IPS-18a (cell line): Measurements from ENCODE around the gene RNF213.

Experiments
- H3K27ac ChIP-seq: one replicate; pipeline ENCODE4 v1.5.1; 2013; ENCODE audit warnings: low read length
- H3K27me3 ChIP-seq: one replicate; pipeline ENCODE4 v1.6.1; 2013; ENCODE audit warnings: mild to moderate bottlenecking, low read length; ENCODE audit not compliant: control insufficient read depth, insufficient read depth
- H3K36me3 ChIP-seq: one replicate; pipeline ENCODE4 v1.6.1; 2013; ENCODE audit warnings: low read depth, low read length; ENCODE audit not compliant: control insufficient read depth
- H3K4me1 ChIP-seq: one replicate; pipeline ENCODE4 v1.6.1; 2013; ENCODE audit warnings: low read depth, low read length; ENCODE audit not compliant: control insufficient read depth
- H3K4me3 ChIP-seq: one replicate; pipeline ENCODE4 v1.5.1; 2013; ENCODE audit warnings: low read length
- H3K9ac ChIP-seq: one replicate; pipeline ENCODE4 v1.6.1; 2013; ENCODE audit warnings: mild to moderate bottlenecking, low read length, moderate library complexity
- H3K9me3 ChIP-seq: one replicate; pipeline ENCODE4 v1.6.1; 2013; ENCODE audit warnings: low read depth, low read length; ENCODE audit not compliant: control insufficient read depth

RNF213 gene

DNA sequence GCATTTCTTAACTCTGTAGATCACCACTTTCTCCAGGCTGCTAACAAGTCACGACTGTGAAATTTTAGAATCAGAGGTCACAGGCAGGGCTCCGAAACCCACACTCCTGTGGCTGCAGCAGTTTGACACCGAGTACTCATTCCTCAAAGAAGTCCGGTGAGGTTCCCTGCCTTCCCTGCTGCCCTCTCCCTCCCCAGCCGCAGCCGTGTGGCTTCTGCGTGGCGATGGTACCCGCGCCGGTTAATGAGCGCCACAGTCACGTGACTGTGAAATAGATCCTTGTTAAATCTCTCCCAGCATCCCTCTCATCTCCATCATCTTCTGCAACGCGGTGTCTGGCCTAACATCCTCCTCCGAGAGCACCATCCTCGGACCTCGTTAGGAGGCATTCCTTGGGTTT is 89.1 kb downstream of the RNF213 start:
- H3K27me3 ChIP-seq: no peaks in the 10 kb centered on the region
- no peak overlapping the region for H3K27ac ChIP-seq
- peaks cover 89% of the 10 kb centered on the region for H3K36me3 ChIP-seq
- no peaks in the 10 kb centered on the region for H3K4me1 ChIP-seq
- no peaks in the 10 kb centered on the region for H3K9me3 ChIP-seq
- H3K9ac ChIP-seq: no peak overlapping the region
- no peak overlapping the region for H3K4me3 ChIP-seq

DNA sequence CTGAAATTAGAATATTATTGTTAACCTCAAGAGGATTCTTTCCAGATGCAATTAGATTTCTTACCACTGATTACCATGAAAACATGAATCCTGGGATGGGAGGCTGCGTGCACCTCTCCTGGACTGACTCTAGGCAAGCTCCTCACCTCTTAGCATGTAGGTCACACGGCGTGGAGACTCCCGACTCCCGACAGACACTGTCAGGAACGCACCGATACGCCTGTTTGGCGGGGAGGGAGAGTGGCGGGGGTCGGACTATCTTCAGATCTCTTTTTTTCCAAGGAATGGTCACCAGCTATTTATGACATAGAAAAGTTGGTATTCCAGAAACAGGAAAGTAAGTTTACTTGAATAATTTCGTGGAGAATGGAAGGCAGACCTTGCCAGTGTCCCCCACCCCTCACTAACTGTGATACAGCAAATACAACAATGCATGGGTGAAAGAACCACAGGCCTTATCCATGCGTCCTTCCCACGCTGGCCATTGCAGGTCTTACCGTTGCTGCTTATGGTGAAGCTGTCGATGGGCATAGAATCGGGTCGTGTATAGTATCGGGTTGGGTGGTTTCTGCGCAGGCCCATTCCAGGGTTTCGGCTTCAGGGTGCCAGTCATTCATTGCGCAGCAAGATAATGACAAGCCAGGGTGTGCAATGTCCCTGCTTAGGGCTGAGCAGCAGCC is 91.7 kb downstream of the RNF213 start:
- H3K4me1 ChIP-seq: no peaks in the 10 kb centered on the region
- H3K9me3 ChIP-seq: no peaks in the 10 kb centered on the region
- H3K36me3 ChIP-seq: peaks cover 69% of the 10 kb centered on the region
- H3K27ac ChIP-seq: no peak overlapping the region
- no peak overlapping the region for H3K9ac ChIP-seq
- no peak overlapping the region for H3K4me3 ChIP-seq
- no peaks in the 10 kb centered on the region for H3K27me3 ChIP-seq

DNA sequence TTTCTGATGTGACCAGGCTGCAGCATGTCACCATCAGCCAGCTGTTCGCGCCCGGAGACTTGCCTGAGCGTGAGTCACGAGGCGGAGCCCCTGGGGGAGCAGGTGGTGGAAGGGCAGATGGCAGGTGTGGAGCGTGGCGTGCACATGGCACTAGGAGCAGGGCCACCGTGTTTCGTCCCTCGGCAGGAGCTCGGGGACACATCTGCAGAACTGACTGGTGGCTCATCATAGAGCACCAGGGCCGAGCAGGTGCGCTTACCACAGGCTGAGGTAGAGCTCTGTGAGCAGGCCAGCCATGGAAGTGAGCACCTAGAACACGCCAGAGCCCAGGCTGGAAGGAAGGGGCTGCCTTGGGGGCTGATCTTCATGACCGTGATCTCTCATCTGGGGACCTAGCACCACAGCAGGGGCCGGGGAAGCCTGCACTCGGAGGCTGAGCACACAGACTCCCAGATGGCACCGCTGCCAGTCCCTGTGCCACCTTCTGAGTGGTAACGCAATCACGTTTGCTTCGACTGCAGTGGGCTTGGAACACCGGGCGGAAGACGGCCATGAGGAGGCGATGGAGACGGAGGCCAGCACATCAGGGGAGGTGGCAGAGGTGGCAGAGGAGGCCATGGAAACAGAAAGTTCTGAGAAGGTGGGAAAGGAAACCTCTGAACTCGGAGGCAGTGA is 92.5 kb downstream of the RNF213 start:
- no peaks in the 10 kb centered on the region for H3K9me3 ChIP-seq
- H3K9ac ChIP-seq: no peak overlapping the region
- no peaks in the 10 kb centered on the region for H3K4me1 ChIP-seq
- peaks cover 62% of the 10 kb centered on the region for H3K36me3 ChIP-seq
- no peak overlapping the region for H3K4me3 ChIP-seq
- H3K27me3 ChIP-seq: no peaks in the 10 kb centered on the region
- no peak overlapping the region for H3K27ac ChIP-seq

DNA sequence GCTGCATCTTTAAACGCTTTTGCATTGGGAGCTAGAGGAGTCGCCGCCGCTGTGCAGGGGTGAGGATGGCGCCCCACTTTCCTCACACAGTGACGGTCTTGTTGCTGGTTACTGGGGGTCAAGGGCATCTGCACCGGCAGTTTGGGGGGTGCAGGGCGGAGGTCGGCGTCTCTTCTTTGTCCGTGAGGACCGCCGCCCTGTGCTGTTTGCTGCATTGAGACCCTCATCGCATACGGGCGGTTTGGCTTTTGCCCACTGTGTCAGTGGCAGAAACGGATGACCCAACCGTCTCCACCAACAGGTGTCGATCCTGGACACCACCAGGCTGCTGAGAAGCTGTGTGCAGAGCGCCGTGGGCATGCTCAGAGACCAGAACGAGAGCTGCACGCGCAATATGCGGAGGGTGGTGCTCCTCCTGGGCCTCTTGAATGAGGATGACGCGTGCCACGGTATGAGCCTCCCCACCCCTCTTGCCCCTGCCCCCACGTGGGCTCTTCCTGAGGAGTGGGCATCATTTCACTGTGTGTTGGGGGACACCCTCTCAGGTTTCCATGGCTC is 93.1 kb downstream of the RNF213 start:
- H3K27me3 ChIP-seq: no peaks in the 10 kb centered on the region
- H3K27ac ChIP-seq: no peak overlapping the region
- no peaks in the 10 kb centered on the region for H3K9me3 ChIP-seq
- no peak overlapping the region for H3K4me3 ChIP-seq
- H3K4me1 ChIP-seq: no peaks in the 10 kb centered on the region
- peaks cover 58% of the 10 kb centered on the region for H3K36me3 ChIP-seq
- H3K9ac ChIP-seq: no peak overlapping the region

DNA sequence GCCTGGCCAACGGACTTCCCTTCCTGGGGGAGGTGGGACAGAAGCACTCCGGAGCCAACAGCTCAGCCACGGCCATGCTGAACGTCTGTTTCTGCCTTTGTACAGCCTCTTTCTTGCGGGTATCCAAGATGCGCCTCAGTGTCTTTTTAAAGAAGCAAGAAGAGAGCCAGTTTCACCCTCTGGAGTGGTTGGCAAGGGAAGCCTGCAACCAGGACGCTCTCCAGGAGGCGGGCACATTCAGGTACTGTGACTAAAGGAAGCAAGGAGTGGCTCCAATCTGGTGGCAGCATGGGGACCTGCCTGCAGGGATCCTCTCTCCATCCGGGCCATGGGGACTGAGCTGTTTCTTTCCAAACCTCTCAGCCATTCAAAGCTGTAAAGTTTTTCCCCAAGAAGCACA is 93.7 kb downstream of the RNF213 start:
- peaks cover 53% of the 10 kb centered on the region for H3K36me3 ChIP-seq
- H3K4me1 ChIP-seq: no peaks in the 10 kb centered on the region
- no peaks in the 10 kb centered on the region for H3K27me3 ChIP-seq
- H3K4me3 ChIP-seq: no peak overlapping the region
- H3K9ac ChIP-seq: no peak overlapping the region
- H3K9me3 ChIP-seq: no peaks in the 10 kb centered on the region
- no peak overlapping the region for H3K27ac ChIP-seq

DNA sequence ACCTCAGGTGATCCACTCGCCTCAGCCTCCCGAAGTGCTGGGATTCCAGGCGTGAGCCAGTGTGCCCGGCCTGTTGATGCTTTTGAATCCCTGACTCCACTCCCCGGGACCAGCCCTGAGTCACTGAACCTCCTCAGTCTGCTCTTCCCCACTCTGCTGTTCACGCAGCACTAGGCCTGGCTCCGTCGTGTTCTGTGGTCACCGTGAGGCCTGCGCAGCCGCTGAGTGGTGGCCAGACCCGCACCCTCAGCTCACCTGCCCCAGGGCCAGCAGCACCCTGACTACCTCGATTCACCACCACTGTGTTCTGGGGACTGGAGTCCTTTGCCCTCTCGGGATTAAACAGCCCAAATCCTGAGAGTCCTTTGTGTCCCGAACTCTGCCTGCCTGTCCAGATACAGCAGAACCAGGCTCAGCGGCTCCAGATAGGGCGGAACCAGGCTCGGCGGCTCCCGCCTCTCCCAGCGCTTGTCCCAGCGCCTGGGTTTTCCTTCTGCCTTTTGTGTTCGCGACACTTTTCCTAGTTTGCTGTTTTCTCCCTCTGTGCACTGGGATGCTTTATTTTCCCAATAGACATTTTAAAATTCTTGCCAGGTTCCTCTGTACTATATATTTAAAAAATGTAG is 95.7 kb downstream of the RNF213 start:
- H3K27ac ChIP-seq: no peak overlapping the region
- no peaks in the 10 kb centered on the region for H3K9me3 ChIP-seq
- H3K27me3 ChIP-seq: no peaks in the 10 kb centered on the region
- peaks cover 54% of the 10 kb centered on the region for H3K36me3 ChIP-seq
- no peak overlapping the region for H3K9ac ChIP-seq
- H3K4me1 ChIP-seq: no peaks in the 10 kb centered on the region
- no peak overlapping the region for H3K4me3 ChIP-seq

DNA sequence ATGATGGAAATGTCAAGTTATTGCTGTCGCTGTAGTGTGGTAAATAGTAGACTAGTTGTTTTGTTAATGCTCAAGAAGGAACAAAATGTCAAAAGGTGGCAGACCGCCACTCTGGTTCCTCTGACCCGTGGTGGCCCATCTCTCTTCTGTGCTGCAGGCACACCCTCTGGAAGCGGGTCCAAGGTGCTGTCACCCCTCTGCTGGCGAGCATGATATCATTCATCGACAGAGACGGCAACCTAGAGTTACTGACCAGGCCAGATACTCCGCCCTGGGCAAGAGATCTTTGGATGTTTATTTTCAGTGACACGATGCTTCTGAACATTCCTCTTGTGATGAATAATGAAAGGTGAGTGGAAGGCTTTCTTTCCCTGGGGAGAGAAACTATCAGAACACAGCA is 97.5 kb downstream of the RNF213 start:
- H3K9me3 ChIP-seq: no peaks in the 10 kb centered on the region
- peaks cover 42% of the 10 kb centered on the region for H3K36me3 ChIP-seq
- H3K4me3 ChIP-seq: no peak overlapping the region
- no peaks in the 10 kb centered on the region for H3K4me1 ChIP-seq
- no peaks in the 10 kb centered on the region for H3K27me3 ChIP-seq
- H3K9ac ChIP-seq: no peak overlapping the region
- no peak overlapping the region for H3K27ac ChIP-seq

DNA sequence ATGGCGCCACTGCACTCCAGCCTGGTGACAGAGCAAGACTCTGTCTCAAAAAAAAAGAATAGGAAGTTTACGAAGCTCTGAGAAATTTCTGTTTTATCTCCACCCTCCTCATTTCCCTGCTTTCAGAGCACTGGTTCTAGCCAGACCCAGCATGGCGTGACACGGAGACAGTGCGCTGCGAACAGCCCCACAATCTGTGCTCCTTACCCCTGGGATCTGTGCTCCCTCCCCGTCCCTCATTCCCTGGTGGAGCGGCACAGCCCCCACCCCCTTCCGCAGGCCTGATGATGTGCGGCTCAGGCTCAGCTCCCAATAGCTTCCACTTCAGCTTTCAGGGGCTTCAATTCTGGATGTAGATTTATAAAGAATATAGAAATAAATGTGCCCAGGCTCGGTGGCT is 98.2 kb downstream of the RNF213 start:
- H3K9ac ChIP-seq: no peak overlapping the region
- peaks cover 42% of the 10 kb centered on the region for H3K36me3 ChIP-seq
- no peaks in the 10 kb centered on the region for H3K27me3 ChIP-seq
- no peak overlapping the region for H3K4me3 ChIP-seq
- H3K4me1 ChIP-seq: no peaks in the 10 kb centered on the region
- no peak overlapping the region for H3K27ac ChIP-seq
- no peaks in the 10 kb centered on the region for H3K9me3 ChIP-seq

DNA sequence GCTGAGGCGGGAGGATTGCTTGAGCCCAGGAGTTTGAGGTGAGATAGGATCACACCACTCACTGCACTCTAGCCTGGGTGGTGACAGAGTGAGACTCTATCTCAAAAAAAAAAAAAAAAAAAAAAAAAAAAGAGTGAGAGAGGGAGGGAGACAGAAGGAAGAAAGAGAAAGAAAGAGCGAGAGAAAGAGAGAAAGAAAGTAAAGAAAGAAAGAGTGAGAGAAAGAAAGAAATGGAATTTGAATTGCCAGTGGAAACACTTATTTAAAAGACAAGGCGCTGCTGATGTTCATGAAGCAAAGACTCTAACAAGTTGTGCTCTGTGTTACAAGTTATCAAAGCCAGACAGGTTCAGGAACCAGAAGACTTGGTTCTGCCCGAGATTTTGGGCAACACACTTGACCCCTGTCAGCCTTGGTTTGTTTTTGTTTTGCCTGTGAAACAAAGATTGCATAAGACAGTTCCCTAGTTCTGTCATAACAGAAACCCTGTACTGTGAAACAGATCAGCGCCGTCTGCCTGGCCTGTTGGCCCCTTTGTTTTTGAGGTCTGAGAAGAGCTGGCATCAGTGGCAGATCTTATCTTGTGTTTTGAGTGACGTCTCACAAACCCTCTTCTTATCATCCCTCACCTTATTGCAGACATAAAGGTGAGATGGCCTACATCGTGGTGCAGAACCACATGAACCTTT is 98.9 kb downstream of the RNF213 start:
- H3K9ac ChIP-seq: no peak overlapping the region
- no peaks in the 10 kb centered on the region for H3K4me1 ChIP-seq
- H3K4me3 ChIP-seq: no peak overlapping the region
- H3K36me3 ChIP-seq: peaks cover 41% of the 10 kb centered on the region
- H3K9me3 ChIP-seq: no peaks in the 10 kb centered on the region
- H3K27ac ChIP-seq: no peak overlapping the region
- no peaks in the 10 kb centered on the region for H3K27me3 ChIP-seq

DNA sequence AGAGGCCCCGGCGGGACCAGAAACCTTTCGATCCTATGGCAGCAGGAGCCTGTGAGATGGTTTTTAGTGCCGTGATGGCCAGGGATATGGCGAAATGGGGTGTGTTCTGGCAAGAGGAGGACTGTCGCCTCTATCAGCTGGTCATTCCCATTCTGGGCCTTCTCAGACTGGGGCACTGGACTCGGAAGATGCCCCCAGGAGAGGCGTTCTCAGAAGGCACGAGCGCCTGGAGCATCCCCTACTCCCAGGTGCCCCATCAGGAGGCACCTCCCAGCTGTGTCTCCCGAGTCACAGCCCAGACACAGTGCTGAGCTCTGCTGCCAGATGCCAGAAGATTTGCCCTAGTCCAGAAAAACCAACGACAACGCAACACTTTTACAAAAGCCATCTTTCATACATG is 99.7 kb downstream of the RNF213 start:
- Histone ChIP-seq H3K36me3 (peaks cover 40% of the 10 kb centered on the region), H3K27ac (no peak overlapping the region), H3K9me3 (no peaks in the 10 kb centered on the region), H3K27me3 (no peaks in the 10 kb centered on the region), H3K9ac (no peak overlapping the region), H3K4me3 (no peak overlapping the region), H3K4me1 (no peaks in the 10 kb centered on the region)

DNA sequence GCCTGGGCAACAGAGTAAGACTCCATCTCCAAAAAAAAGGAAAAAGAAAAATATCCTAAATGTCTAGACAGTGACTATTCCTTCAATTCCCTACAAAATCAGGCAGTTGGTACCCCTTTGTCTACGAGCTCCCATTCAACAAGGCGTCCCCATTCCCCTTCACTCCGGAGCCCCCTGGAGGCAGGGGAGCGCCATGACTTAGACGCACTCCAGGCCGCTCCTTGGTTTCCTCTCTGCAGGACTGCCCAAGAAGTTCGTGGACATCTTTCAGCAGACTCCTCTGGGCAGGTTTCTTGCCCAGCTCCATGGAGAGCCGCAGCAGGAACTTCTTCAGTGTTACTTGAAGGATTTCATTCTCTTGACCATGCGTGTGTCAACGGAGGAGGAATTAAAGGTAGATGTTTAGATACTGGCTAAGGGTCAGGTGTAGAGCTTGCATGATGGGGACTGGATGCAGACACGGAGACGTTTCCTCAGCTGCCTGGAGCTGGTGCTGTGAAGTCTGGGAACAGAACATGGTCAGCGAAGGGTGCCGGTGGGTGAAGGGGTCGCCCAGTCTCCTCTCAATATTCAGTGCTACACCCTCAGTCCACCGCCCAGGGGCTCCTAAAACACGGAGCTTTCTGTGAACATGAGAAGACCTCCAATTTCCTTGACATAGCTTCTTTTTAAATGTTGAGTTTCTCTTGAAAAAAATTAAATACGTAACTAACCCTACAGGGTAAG is 101.0 kb downstream of the RNF213 start:
- H3K27ac ChIP-seq: no peak overlapping the region
- H3K27me3 ChIP-seq: no peaks in the 10 kb centered on the region
- H3K4me1 ChIP-seq: no peaks in the 10 kb centered on the region
- H3K9ac ChIP-seq: no peak overlapping the region
- H3K4me3 ChIP-seq: no peak overlapping the region
- no peaks in the 10 kb centered on the region for H3K9me3 ChIP-seq
- peaks cover 41% of the 10 kb centered on the region for H3K36me3 ChIP-seq
